Epithelial cell of prostate (primary cell): ENCODE measurements around the gene DPP4.

Experiments
- DNase-seq: peaks from one replicate; pipeline ENCODE4 v3.0.0-alpha.2; 2011; ENCODE audit warnings: low read depth, low spot score
- H3K27ac ChIP-seq: fragments of 450-650 bp; 2 replicates; pipeline ENCODE4 v1.5.1; 2017; ENCODE audit warnings: mild to moderate bottlenecking

The DPP4 gene

GRCh38 chr2:162073888-162074631 is at the start of gene DPP4:
DPP4 (minus strand) TSS chr2:162074215; CDS start chr2:162073981, 234 bp downstream.
- H3K27ac ChIP-seq, result no peak within 1 kb of the TSS
- no peak for DNase-seq

GRCh38 chr2:162118166-162119031 is 44.4 kb upstream of the DPP4 start:
- peak overlapping the region; percentile 73 for H3K27ac ChIP-seq
- DNase-seq, result no peak

- no peak for DNase-seq
- H3K27ac ChIP-seq, result no peak overlapping the region
These were observed 42.3 kb upstream of the DPP4 start for GRCh38 chr2:162116352-162116751.

GRCh38 chr2:162115076-162115475 is 41.1 kb upstream of the DPP4 start:
- H3K27ac ChIP-seq, result no peak overlapping the region

GRCh38 chr2:162114271-162114670 is 40.3 kb upstream of the DPP4 start:
- no peak for DNase-seq
- H3K27ac ChIP-seq, result peak overlapping the region; percentile 26

More at GRCh38 chr2:162115076-162115475, 41.1 kb upstream of the DPP4 start:
- DNase-seq, result no peak

GRCh38 chr2:162113776-162114168 is 39.8 kb upstream of the DPP4 start:
- peak overlapping the region; percentile 26 for H3K27ac ChIP-seq
- DNase-seq, result peak; percentile 29

GRCh38 chr2:162113088-162113775 is 39.2 kb upstream of the DPP4 start:
- peak overlapping the region; percentile 26 for H3K27ac ChIP-seq
- DNase-seq, result no peak

GRCh38 chr2:162111958-162112850 is 38.2 kb upstream of the DPP4 start:
- peak; percentile 14 for DNase-seq
- peak overlapping the region; percentile 26 for H3K27ac ChIP-seq

- DNase-seq, result no peak
- no peak overlapping the region for H3K27ac ChIP-seq
These were observed 33.4 kb upstream of the DPP4 start for GRCh38 chr2:162107361-162107901.

GRCh38 chr2:162106746-162107145 is 32.7 kb upstream of the DPP4 start:
- no peak for DNase-seq
- no peak overlapping the region for H3K27ac ChIP-seq

GRCh38 chr2:162106146-162106551 is 32.1 kb upstream of the DPP4 start:
- H3K27ac ChIP-seq, result no peak overlapping the region
- no peak for DNase-seq

- H3K27ac ChIP-seq, result no peak overlapping the region
- DNase-seq, result no peak
These were observed 29.5 kb upstream of the DPP4 start for GRCh38 chr2:162103443-162104009.

- DNase-seq, result no peak
- H3K27ac ChIP-seq, result no peak overlapping the region
These were observed 26.6 kb upstream of the DPP4 start for GRCh38 chr2:162100579-162100978.

- DNase-seq, result no peak
- no peak overlapping the region for H3K27ac ChIP-seq
These were observed 25.8 kb upstream of the DPP4 start for GRCh38 chr2:162099836-162100235.

GRCh38 chr2:162092658-162093556 is 18.9 kb upstream of the DPP4 start:
- DNase-seq, result peak; percentile 82
- peak overlapping the region; percentile 97 for H3K27ac ChIP-seq

- no peak for DNase-seq
- peak overlapping the region; percentile 97 for H3K27ac ChIP-seq
These were observed 18.0 kb upstream of the DPP4 start for GRCh38 chr2:162092008-162092390.

GRCh38 chr2:162091325-162092007 is 17.5 kb upstream of the DPP4 start:
- no peak for DNase-seq
- H3K27ac ChIP-seq, result peak overlapping the region; percentile 97

GRCh38 chr2:162090109-162090508 is 16.1 kb upstream of the DPP4 start:
- H3K27ac ChIP-seq, result peak overlapping the region; percentile 97
- no peak for DNase-seq
